HCT116 (cell line): ENCODE measurements around the gene MRAS. TPM values are rescaled to one million over a fixed set of nuclear protein-coding genes. Genes with fewer than 3 reads are reported as not detected.

Source experiments
- ATAC-seq: fragments of 200-7000 bp; cut with Tn5 transposase; 2 replicates; pipeline ENCODE4 v1.9.1; 2020; ENCODE audit warnings: mild to moderate bottlenecking, moderate library complexity
- BruUV-seq: library from RNA; stranded (reverse); fragments of 400-500 nt; replicated peaks from 2 replicates; lab custom pipeline; 2021; lab: Mats Ljungman, UMichigan
- CTCF ChIA-PET: fragments of 300-600 bp; sonication (Branson Sonifier 250); formaldehyde crosslinking; loops from one replicate; lab custom pipeline; 2021; ENCODE audit warnings: antibody characterized with exemption; lab: Charles Lee
- POLR2A ChIA-PET: fragments of 300-600, 350-600 bp; sonication (Branson Sonifier 250); formaldehyde crosslinking; loops from one replicate; lab custom pipeline; 2021; ENCODE audit warnings: antibody characterized with exemption; lab: Charles Lee
- RAD21 ChIA-PET, 2 experiments: fragments of 300-600 bp; sonication (Branson Sonifier 250); formaldehyde crosslinking; loops; one replicate each; lab custom pipeline; 2023; ENCODE audit warnings: low total read pairs in 2 of 2; ENCODE audit not compliant: uncharacterized antibody in 2 of 2, unreplicated experiment in 2 of 2, low non-redundant PET in 1 of 2; lab: Charles Lee
- DNase-seq: peaks from one replicate; pipeline ENCODE4 v3.0.0-alpha.2; 2010; ENCODE audit warnings: low read depth, low spot score
- H2AFZ ChIP-seq: fragments of 200-600 bp; shearing (Covaris generic), sonication (generic); 2 replicates; pipeline ENCODE4 v1.6.1; 2017; ENCODE audit warnings: low read depth, mixed run types, mixed read lengths, antibody characterized with exemption, low read length; ENCODE audit not compliant: poor library complexity, severe bottlenecking
- H3K27ac ChIP-seq: 2 replicates; pipeline ENCODE4 v1.5.1; 2012; ENCODE audit warnings: low read depth, low read length
- H3K27me3 ChIP-seq: fragments of 200-600 bp; sonication (generic); 2 replicates; pipeline ENCODE4 v1.6.1; 2016; ENCODE audit warnings: mixed run types, low read length, mixed read lengths; ENCODE audit not compliant: insufficient read depth
- H3K36me3 ChIP-seq, 2 experiments: fragments of 200-500 bp in 1 of 2; fragments of 200-600 bp in 1 of 2; sonication (Bioruptor generic) in 1 of 2; sonication (generic) in 1 of 2; 2 replicates each; pipeline versions ENCODE4 v1.5.1 to v1.6.1; 2014 to 2016; ENCODE audit warnings: low read length in 2 of 2, inconsistent platforms in 1 of 2, mixed read lengths in 1 of 2, mixed run types in 1 of 2; ENCODE audit not compliant: insufficient read depth in 2 of 2, control insufficient read depth in 1 of 2
- H3K4me1 ChIP-seq, 2 experiments: fragments of 200-600 bp in 1 of 2; sonication (generic) in 1 of 2; 2 replicates each; pipeline versions ENCODE4 v1.5.1 to v1.6.1; 2012 to 2017; ENCODE audit warnings: low read length in 2 of 2, inconsistent platforms in 1 of 2, mild to moderate bottlenecking in 1 of 2, mixed read lengths in 1 of 2, mixed run types in 1 of 2, moderate library complexity in 1 of 2; ENCODE audit not compliant: insufficient read depth in 2 of 2, control insufficient read depth in 1 of 2
- H3K4me2 ChIP-seq: fragments of 200-600 bp; sonication (generic); 2 replicates; pipeline ENCODE4 v1.6.1; 2017; ENCODE audit warnings: mixed run types, low read length, mixed read lengths
- H3K4me3 ChIP-seq, 2 experiments: fragments of 200-600 bp in 1 of 2; sonication (generic) in 1 of 2; replicated peaks in 1 of 2; 2 replicates each; pipeline ENCODE4 v1.5.1; 2011 to 2016; ENCODE audit warnings: low read length in 2 of 2, control low read depth in 1 of 2, low read depth in 1 of 2, mild to moderate bottlenecking in 1 of 2, mixed read lengths in 1 of 2, mixed run types in 1 of 2
- H3K79me2 ChIP-seq: fragments of 200-600 bp; sonication (generic); 2 replicates; pipeline ENCODE4 v1.6.1; 2017; ENCODE audit warnings: mild to moderate bottlenecking, mixed run types, low read length, moderate library complexity, mixed read lengths; ENCODE audit not compliant: insufficient read depth
- H3K9ac ChIP-seq: fragments of 200-600 bp; sonication (generic); 2 replicates; pipeline ENCODE4 v1.6.1; 2016; ENCODE audit warnings: low read length, mixed read lengths
- H3K9me2 ChIP-seq: fragments of 200-600 bp; sonication (generic), shearing (Covaris generic); 2 replicates; pipeline ENCODE4 v1.6.1; 2017; ENCODE audit warnings: mixed run types, mild to moderate bottlenecking, moderate library complexity; ENCODE audit not compliant: insufficient read depth
- H3K9me3 ChIP-seq, 2 experiments: fragments of 200-500 bp in 1 of 2; fragments of 200-600 bp in 1 of 2; sonication (Bioruptor generic) in 1 of 2; sonication (generic) in 1 of 2; 2 replicates each; pipeline ENCODE4 v1.6.1; 2014 to 2017; ENCODE audit warnings: low read length in 2 of 2, mixed read lengths in 2 of 2, inconsistent platforms in 1 of 2, low read depth in 1 of 2, mild to moderate bottlenecking in 1 of 2, mixed run types in 1 of 2, moderate library complexity in 1 of 2; ENCODE audit not compliant: control insufficient read depth in 1 of 2, insufficient read depth in 1 of 2
- H4K20me1 ChIP-seq: fragments of 200-600 bp; sonication (generic), shearing (Covaris generic); 2 replicates; pipeline ENCODE4 v1.6.1; 2017; ENCODE audit warnings: mixed run types, mild to moderate bottlenecking, moderate library complexity; ENCODE audit not compliant: insufficient read depth
- ELF1 ChIP-seq: IDR thresholded peaks from 2 replicates; pipeline ENCODE4 v1.6.1; 2012; ENCODE audit warnings: low read depth, borderline replicate concordance
- JUND ChIP-seq: IDR thresholded peaks from 2 replicates; pipeline ENCODE4 v1.6.1; 2012
- SP1 ChIP-seq: IDR thresholded peaks from 2 replicates; pipeline ENCODE4 v1.6.1; 2012; ENCODE audit warnings: low read depth
- SRF ChIP-seq: IDR thresholded peaks from 2 replicates; pipeline ENCODE4 v1.6.1; 2012; ENCODE audit warnings: low read depth
- ZFX ChIP-seq: fragments of 450-650 bp; IDR thresholded peaks from 2 replicates; pipeline ENCODE4 v1.6.1; 2017
- intact Hi-C: fragments of 100-400 bp; cut with micrococcal nuclease; formaldehyde crosslinking; loops from 2 replicates; pipeline ENCODE4 v1.10.0; 2022
- total RNA-seq: library from RNA; stranded (reverse); gene quantifications from one replicate; pipeline ENCODE4 v1.2.1, GENCODE V29; 2021; ENCODE audit not compliant: unreplicated experiment
- TF ChIP-seq, protein P1 (sequence below): IDR thresholded peaks from 2 replicates; pipeline ENCODE4 v1.6.1; 2012

The MRAS gene
- total RNA-seq, 1 experiment from 2014 or later, result 13.5 TPM

DNA sequence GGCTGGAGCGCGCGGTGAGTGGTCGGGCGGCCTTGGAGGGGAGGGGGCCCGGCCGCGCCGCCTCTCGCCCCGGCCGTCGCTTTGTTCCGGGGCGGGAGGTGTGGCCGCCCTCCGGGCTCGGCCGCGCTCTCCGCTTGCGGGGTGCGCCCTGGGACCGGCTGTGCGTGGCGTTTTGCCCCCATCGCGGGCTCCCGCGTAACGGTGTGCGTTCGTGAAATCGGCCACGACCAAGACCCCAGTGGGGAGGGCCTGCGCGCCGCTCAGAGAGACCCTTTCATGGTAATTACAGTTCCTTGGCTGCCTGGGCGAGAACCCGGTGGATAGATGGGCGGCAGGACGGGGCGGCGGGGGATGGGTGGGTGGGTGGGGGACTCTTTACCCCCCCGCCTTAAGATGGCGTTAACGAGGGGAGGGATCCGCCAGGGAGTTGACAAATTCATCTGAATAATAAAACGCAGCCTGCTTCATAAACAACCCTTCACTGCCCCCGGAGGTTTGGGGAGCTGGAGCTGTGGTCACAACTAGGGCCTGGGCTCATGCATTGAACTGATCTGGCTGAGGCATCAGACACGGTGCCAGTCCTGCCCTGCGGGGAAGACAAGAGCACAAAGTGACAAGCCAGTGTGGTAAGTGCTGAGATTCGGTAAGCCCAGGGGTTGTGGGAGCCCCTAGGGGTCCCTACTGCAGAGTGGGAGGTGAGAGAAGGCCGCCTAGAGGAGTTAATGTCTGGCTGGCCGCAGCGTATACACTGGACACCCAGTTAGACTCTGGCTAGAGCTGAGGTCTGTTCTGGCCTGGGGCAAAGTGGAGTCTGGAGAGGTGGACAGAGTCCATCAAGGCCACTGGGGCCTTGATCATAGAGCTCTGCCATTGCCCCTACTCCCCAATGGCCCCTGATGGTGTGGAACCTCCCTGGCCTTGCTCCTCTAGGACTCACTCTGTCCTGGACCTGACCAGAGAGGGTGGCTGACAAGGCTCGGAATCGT, 668 bp downstream of the MRAS start:
- ATAC-seq (peak; percentile 59), DNase-seq (no peak)
- Histone ChIP-seq H3K27ac (peak overlapping the region; percentile 65; the same call in 1 of the 2 replicates), H4K20me1 (no peaks in the 10 kb centered on the region), H3K4me1 (peaks cover 3 to 16% of the 10 kb centered on the region in 2 experiments; a peak in 3 of 4 replicates), H3K36me3 (no peaks in the 10 kb centered on the region), H3K9me2 (no peaks in the 10 kb centered on the region), H3K9ac (peak overlapping the region; percentile 67), H2AFZ (no peak overlapping the region), H3K9me3 (no peaks in the 10 kb centered on the region), H3K27me3 (no peaks in the 10 kb centered on the region), H3K4me2 (peak overlapping the region; percentile 98), H3K4me3 (peak overlapping the region; percentile 64 to 69), H3K79me2 (no peaks in the 10 kb centered on the region)
- intact Hi-C loops, result loop anchor here (5.0 kb wide), 1 partner anchor 162 kb away; the partner anchor contains the start of gene ARMC8
- POLR2A ChIA-PET, result no interaction called here
- CTCF ChIA-PET, result interaction anchor here (2.1 kb wide), 1 partner anchor 20 kb away, joined by 5 read pairs; no protein-coding TSS in a partner anchor
- RAD21 ChIA-PET, result interaction anchor here in 1 of 2 experiments (0.8 kb wide), 1 partner anchor 16 kb away, joined by 3 read pairs; no protein-coding TSS in a partner anchor
- no peak for TF ChIP-seq SRF
- no peak for TF ChIP-seq JUND
- TF ChIP-seq, protein P1, sequence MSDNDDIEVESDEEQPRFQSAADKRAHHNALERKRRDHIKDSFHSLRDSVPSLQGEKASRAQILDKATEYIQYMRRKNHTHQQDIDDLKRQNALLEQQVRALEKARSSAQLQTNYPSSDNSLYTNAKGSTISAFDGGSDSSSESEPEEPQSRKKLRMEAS, result no peak
- TF ChIP-seq ZFX, result no peak
- no peak for TF ChIP-seq SP1
- TF ChIP-seq ELF1, result no peak
- TSS peak; percentile 31 for BruUV-seq
